ENCODE measurements around the gene PROX1.

PROX1 gene, protein sequence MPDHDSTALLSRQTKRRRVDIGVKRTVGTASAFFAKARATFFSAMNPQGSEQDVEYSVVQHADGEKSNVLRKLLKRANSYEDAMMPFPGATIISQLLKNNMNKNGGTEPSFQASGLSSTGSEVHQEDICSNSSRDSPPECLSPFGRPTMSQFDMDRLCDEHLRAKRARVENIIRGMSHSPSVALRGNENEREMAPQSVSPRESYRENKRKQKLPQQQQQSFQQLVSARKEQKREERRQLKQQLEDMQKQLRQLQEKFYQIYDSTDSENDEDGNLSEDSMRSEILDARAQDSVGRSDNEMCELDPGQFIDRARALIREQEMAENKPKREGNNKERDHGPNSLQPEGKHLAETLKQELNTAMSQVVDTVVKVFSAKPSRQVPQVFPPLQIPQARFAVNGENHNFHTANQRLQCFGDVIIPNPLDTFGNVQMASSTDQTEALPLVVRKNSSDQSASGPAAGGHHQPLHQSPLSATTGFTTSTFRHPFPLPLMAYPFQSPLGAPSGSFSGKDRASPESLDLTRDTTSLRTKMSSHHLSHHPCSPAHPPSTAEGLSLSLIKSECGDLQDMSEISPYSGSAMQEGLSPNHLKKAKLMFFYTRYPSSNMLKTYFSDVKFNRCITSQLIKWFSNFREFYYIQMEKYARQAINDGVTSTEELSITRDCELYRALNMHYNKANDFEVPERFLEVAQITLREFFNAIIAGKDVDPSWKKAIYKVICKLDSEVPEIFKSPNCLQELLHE

DNA sequence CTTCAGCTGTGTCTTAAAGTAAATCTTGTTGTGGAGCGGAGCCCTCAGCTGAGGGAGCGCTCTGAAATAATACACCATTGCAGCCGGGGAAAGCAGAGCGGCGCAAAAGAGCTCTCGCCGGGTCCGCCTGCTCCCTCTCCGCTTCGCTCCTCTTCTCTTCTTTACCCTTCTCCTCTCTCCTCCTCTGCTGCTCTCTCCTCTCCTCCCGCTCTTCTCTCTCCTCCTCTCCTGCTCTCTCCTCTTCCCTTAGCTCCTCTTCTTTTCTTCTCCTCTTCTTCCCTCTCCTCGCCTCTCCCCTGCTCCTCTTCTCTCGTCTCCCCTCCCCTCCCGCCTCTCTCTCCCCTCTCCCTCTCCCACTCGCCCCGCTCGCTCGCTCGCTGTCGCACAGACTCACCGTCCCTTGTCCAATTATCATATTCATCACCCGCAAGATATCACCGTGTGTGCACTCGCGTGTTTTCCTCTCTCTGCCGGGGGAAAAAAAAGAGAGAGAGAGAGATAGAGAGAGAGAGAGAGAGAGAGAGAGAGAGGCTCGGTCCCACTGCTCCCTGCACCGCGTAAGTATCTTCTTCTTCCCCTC lies at the start of gene PROX1:
Gene PROX1, plus strand, starts transcription at position 47 of the 580 bp plus-strand sequence. CDS start 8,563 bp downstream, outside the sequence.
- peak; percentile 95 for DNase-seq (ENCODE audit: low read depth, low spot score)

DNA sequence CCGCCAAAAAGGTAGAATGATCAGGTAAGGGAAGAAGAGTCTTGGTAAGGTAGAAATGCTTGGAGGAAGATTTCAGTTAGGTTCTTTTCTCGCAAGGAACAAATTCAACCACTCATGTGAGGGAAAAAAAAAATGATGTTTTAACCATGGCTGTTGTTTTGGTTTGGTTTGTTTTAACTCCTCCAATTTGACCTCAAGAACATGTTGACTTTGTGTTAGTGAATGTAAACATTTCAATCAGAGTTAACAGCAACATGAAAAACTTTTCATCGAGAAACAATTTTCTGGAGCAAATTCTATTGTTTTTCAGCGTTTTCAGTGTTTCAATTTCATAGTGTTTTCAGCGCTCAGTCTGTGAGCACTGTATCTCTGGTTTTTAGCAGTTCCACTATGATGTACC lies 49.0 kb upstream of the PROX1 start:
- no peak for DNase-seq (ENCODE audit: low read depth, low spot score)

DNA sequence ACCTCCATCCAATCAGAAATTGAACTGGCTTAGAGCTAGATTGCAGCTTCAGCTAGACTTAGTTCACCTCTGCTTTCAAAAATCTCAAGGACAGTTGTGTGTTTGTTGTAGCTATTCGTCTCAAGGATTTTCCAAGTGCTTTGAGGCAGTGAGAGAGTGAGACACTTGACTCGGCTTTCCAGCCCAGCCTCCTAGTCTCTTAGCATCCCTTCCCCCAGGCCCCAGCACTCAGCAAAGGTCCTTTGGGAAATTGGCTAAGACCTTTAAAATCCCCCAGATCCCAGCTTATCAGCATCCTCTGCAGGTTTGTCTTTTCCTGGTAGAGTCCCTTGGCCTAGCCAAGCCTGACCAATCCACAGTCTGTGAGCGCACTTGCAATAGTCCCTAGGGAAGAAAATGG lies 47.9 kb upstream of the PROX1 start:
- no peak for DNase-seq (ENCODE audit: low read depth, low spot score)

DNA sequence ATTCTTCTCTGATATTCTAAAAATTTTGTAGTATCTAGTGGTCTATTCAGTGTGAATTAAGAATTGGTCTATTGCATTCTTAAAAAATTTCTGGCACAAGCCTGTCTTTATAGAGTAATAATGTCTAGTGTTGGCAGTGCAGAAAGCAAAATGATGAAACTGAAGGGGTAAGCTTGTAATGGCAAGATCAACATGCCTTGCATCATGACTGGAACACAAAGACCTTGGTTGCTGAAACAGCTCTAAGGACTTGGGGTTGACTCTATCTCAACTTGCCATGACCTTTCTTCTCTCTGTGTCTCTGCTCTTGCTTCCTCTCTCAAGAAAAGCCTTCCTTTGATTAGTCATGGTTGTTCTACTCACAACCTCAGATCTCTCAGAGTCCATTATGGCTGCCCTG lies 46.8 kb upstream of the PROX1 start:
- DNase-seq (ENCODE audit: low read depth, low spot score), result no peak

DNA sequence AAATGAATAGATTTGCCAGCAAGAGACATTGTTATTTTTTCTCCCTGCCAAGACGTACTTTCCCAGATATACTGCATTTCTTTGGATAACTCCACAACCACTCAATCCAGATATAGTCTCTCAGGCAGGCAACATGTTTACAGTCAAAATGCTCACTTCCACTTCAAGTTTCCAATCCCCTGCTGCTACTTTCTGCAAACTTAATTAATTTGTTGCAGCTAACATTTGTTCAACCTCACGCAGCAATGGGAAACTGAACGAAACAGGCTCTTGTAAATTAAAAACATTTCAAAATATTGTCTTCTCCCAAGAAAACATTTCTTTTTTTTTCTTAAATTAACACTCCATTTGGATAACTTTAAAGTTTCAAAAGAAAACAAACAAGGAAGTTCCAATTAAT lies 45.7 kb upstream of the PROX1 start:
- no peak for DNase-seq (ENCODE audit: low read depth, low spot score)

DNA sequence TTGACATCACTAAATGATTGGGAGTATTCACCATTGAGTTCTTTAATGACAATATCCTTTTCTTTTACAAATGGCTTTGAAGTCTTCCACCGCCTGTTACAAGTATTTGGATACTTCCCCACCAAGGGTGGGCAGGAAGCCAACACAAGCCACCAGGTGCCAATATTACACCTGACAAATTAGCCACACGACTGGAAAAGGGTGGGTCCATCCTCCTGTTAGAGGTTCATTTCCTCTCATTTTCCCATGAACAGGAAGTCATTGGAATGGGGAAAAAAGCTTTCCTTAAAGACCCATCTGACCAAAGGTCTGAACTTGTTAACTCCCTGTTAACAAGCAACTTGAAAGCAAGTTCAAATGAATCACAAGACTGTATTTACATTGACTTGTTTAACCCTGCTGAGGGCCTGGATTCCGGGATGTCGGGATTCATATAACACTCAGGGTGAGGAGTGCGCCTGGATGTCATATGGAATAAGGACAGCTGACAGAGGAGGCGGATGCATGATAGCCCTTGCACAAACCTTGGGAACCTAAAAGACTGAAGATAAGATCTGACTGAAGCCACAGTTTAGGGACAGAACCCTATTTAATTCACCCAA lies 40.5 kb upstream of the PROX1 start:
- DNase-seq (ENCODE audit: low read depth, low spot score), result no peak

DNA sequence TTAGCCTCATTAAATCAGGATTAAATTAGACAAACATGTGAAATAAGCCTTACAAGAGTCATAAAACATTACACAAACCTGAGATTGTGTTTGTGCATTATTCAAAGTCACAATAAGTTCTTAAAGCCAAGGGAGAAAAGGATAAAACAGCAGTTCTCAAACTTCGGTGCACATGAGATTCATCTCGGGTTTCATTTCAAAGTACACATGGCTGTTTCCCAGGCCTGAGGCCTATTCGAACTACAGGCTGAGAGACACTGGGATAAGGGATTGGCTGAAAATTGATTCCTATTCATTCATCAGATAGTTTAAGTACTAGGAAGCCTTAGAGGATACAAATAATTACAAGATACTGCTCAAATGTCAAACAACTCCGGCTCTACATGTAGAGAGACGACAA lies 35.9 kb upstream of the PROX1 start:
- DNase-seq (ENCODE audit: low read depth, low spot score), result no peak

DNA sequence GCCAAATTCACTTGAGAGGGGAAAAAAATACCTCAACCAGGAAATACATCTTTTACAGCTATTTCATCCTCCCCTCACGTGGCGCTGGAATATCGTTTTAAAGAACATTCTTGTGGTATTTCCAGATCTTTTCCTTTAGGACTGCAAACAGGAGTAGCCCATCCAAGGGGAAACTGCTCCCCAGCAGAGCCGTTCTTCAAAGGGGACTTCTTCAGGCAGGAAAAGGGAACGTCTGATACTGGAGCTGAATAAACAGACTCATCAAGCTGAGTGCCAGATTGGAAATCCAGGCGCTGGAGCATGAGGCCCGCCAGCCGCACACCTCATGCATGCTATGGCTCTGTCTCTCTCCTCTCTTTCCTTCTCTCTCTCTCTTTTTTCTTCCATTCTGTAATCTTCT lies 34.0 kb upstream of the PROX1 start:
- DNase-seq (ENCODE audit: low read depth, low spot score), result no peak

DNA sequence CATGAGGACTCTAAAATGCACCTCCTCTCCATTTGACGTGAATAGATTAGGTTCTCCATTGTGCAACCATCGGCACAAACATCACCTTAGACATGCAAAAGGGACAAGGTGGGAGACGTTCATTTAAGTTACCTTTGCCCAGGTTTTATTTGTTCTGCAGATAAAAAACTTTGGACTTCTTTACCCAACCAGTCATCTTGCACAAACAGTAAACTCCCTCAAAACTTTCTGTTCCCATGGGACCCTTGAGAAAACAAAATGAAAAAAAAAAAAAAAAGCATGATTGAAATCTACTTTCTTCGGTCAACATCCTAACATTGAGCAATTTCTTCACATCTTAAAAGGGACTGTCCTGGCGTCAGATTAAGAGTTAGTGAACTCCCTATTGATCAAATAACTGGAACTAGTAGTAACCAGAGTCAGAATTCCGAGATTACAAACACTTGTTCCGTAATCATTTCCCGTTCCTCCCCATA lies 31.4 kb upstream of the PROX1 start:
- no peak for DNase-seq (ENCODE audit: low read depth, low spot score)

DNA sequence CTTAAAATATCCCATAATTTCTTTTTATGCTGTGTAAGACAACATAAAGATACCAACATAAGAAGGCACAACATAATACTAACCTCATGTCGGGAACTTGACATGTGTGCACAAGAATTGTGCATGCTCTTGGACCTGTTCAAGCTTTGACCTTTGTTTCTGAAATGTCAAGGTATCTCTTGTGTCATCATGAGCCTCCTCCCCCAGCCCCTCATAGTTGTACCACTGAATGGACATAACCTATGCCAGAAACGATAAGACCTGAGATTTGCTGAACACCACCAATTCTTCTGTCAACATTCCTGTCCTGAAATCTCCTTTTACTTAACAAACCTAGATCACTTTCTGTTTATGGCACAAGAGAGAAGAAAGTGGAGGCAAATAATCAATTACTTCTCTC lies 29.4 kb upstream of the PROX1 start:
- DNase-seq (ENCODE audit: low read depth, low spot score), result no peak

DNA sequence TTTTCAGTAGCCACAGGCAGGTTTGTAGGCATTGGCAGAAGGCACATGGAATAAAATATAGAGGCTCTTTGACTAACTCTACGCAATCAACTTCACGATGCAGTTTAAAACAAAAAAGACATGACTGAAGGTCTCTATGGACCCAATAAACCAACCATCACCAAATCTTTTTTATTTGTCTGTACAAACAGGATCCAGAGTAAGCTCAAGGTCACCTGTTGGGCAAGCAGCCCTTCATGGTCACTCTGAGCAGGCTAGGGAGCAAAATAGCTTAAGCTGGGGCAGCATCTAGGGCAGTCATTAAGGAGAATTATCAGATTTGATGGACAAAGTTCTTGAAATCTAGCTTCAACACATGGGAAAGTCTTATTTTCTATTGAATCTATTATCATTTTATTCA lies 26.8 kb upstream of the PROX1 start:
- no peak for DNase-seq (ENCODE audit: low read depth, low spot score)

DNA sequence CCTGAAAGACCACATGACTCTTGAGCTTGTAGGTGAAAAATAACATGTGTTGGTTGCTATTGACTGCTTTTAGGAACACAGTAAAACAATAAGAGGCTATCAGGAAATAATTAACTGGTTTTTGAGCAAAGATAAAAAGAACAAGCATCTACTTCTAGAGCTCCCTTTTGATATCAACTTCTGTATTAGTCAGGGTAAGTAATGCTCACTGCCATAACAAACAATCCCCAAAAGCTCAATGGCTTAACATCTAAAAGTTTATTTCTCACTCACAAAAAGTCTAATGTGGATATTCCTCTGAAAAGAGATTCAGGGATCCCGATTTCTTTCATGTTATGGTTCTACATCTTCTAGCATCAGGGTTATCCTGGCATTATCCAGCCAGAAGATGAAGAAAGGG lies 25.3 kb upstream of the PROX1 start:
- no peak for DNase-seq (ENCODE audit: low read depth, low spot score)

DNA sequence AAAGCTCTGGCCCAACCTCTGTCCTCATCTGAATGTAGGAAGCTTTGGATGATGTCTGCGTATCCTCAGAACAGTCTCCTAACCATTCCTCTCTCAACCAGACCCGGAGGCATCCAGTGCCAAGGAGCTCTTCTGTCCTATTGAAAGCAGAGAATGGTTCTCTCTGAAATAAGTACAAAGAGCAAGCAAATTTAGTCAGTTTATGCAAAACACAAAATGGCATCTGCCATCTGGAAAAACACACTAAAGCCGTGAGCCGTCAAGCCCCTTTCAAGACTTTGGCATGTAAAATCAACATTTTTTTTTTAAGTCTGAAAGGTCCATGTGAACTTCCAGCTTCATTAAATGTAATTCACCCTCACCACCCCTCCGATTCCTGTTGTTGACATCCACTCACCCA lies 21.7 kb upstream of the PROX1 start:
- DNase-seq (ENCODE audit: low read depth, low spot score), result no peak

DNA sequence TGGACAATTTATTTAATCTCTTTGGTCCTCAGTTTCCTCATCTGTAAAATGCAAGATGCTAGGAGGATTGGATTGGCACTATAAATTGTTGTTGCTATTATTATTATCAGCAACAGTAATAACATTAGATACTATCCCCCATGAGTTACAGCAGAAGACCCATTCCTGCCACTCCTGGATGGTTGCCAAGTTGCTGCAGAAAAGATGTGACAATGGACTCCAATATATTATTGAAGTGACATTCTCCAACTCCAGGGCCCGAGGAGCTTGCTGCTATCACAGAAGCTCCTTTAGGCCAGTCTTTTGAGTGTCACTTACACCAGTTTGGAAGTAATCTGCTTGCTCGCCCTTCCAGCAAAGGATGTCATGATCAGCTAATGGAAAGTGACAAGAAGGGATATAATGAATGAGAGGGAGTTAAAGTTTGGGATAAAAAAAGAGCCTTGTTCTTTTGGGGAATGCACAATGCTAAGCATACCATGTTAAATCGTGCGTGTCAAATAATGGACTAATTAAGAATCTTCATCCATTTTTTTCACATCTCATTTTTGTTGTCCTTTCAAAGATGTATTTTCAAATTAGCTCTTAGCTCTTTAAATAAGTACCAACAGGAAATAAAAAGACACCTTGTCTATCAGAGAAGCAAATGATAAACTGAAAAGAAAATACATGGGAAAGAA lies 19.5 kb upstream of the PROX1 start:
- DNase-seq (ENCODE audit: low read depth, low spot score), result no peak

DNA sequence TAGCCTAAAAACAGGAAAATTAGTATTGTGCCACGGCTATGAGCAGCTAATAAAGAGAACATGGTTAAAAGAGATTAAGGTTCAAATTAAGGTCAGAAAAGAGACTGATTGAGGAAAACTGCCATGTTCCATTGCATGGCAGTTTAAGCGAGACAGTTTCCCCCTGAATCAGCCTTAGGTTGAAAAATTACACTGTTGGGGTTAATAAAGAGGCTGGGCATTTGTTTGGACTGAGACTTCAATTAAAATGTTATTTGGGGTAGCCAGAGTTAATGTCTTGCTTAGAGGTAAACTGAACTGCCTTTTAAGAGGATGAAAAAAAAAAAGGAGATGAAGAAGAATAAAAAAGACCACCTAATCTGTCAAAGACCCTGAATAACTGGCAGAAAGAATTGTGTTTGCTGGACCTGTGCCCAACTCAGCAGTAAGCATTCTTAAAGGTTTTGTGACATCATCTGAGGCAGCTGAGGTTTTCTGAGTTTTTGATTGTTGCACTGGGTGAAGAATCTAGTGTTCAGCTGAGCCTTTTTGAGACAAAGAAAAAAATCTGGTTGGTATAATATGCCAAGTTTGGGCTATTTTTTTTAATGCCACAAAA lies 17.7 kb upstream of the PROX1 start:
- DNase-seq (ENCODE audit: low read depth, low spot score), result peak; percentile 78

DNA sequence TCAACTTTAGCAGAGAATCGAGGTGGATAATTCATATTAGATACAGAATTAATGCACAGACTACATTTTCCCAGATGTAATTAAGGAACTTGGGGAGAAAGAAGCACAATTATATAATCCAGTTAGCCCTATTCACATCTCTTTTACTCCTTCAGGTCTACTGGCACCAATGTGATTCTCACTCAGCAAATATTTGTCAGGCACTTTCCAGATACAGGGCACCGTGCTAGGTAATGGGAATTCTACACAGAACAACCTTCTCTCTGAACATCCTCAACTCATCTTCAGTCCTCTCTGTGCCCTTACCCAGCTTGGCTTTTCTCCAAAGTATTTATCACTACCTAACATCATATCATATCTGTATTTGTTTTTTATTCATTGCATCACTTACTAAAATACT lies 15.6 kb upstream of the PROX1 start:
- DNase-seq (ENCODE audit: low read depth, low spot score), result no peak

DNA sequence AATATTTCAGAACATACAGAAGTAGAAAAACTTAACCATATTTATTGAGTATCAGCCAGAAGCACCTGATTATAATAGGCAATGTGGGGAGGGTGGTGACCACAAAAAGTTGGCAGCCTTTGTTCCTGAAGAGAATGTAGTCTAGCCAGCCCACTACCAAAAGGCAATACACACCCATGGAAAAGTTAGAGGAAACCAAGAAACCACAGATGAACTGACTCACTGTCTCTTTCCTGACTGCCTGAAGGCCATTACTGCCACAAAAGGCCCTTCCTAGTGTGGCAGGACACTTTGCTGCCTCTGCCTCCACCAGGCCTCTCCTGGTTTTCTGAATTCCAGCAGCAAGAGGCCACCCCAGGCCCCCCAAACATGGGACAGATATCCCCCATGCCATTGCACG lies 14.6 kb upstream of the PROX1 start:
- peak; percentile 56 for DNase-seq (ENCODE audit: low read depth, low spot score)

DNA sequence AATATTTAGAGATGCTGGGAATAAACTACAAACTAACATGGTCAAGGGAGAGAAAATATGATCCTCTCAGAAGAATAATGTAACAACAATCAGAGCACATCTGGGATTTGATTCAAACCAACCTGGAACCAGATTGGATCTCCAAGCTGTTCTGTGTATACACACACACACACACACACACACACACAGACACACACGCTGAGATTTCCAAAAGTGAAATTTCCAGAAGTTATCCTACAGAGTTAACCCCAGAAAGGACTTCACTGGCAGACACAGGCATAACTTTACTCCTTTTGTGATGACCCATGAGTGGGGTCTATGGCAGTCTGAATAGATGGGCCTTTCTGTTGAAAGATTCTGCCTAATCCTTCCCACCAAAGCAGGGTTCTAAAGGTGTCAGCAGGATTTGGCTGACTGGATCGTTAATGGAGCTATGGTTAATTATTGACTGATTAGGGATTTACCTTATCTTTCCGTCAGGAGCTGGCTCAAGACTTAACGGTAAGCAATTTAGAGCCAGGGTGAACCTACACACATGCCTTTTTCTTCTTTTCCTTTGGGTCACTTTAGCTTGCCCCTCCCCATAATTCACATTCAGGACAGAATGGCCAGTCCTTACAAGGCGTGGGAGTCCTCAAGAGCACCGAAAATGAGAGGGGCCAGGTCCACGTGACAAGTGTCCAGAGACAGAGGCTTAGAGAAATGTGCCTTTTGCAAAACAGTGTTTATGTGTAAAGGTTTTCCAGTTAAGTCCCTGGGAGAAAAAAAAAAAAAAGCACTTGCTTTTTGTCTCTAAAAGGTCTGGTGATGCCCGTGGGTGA lies 10.9 kb upstream of the PROX1 start:
- DNase-seq (ENCODE audit: low read depth, low spot score), result no peak

DNA sequence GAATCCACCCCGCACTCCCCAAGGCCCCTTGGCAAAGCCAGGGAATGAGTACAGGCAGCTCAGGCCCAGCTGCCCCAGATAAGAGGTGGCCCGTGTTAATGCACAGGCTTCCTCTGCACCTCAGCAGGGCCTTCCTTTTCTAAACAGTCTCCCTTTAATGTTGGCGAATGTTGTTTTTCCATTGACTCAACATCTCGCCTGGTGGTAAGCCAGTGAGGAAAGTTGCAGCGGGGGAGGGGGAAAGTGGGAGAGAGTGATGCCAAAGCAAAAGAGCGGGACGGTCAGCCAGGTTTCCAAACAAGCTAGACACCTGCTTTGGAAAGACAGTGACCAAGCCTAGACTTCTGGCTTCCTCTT lies 10.3 kb upstream of the PROX1 start:
- DNase-seq (ENCODE audit: low read depth, low spot score), result peak; percentile 48

DNA sequence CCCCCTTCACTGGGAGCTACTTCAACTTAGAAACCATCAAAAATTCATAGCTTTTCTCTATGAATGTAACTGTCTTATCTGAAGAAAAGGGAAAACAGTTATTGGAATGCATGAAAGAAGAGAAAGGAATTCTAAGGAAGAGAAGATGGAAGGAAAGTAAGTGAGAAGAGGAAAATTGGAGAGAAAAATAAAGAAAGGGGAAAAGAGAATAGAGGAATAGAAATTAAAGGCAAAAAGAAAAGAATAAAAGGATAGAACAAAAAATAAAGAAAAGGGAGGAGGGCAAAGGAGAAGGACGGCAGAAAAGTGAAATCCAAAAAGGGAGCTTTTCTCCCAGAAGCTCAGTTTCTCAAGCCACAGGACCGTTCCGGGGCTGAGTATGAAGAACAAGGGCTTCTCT lies 9.9 kb upstream of the PROX1 start:
- no peak for DNase-seq (ENCODE audit: low read depth, low spot score)
